GM12878 (cell line): Measurements from ENCODE around the gene APEX2. TPM values are rescaled to one million over a fixed set of nuclear protein-coding genes. Genes with fewer than 3 reads are reported as not detected.

ENCODE experiments used
- ATAC-seq: fragments of 200-7000 bp; cut with Tn5 transposase; 3 replicates; pipeline ENCODE4 v1.9.1; 2020; ENCODE audit warnings: mild to moderate bottlenecking, moderate library complexity
- Bru-seq: library from RNA; stranded (reverse); fragments of 400-500 nt; gene quantifications from one replicate; lab custom pipeline; 2021; lab: Mats Ljungman, UMichigan
- BruChase-seq, 2 experiments: library from RNA; stranded (reverse); fragments of 400-500 nt; gene quantifications; one replicate each; lab custom pipeline; 2021; lab: Mats Ljungman, UMichigan
- BruUV-seq: library from RNA; stranded (reverse); fragments of 400-500 nt; replicated peaks from 2 replicates; lab custom pipeline; 2021; lab: Mats Ljungman, UMichigan
- CTCF ChIA-PET: fragments of 300-600 bp; sonication (Branson Sonifier 250); formaldehyde crosslinking; extraction: SDS; loops from one replicate; lab custom pipeline; 2021; ENCODE audit warnings: inconsistent platforms; lab: Yijun Ruan, JAX
- POLR2A ChIA-PET: fragments of 350-600 bp; formaldehyde crosslinking; extraction: SDS; loops from one replicate; lab custom pipeline; 2021; ENCODE audit warnings: inconsistent platforms; lab: Charles Lee
- RAD21 ChIA-PET: fragments of 300-600 bp; sonication (Branson Sonifier 250); formaldehyde crosslinking; loops from one replicate; lab custom pipeline; 2023; ENCODE audit warnings: antibody characterized with exemption; ENCODE audit not compliant: unreplicated experiment; lab: Charles Lee
- SMC1A ChIA-PET: fragments of 300-600 bp; sonication (Branson Sonifier 250); formaldehyde crosslinking; loops from one replicate; lab custom pipeline; 2023; ENCODE audit not compliant: unreplicated experiment, uncharacterized antibody; lab: Charles Lee
- DNase-seq: peaks from one replicate; pipeline ENCODE4 v3.0.0-alpha.2; 2011; ENCODE audit warnings: low read depth, low spot score
- FAIRE-seq: peaks from 3 replicates; lab custom pipeline; 2011; peaks lifted over from hg19 to GRCh38; lab: Jason Lieb, UNC
- H2AFZ ChIP-seq: 2 replicates; pipeline ENCODE4 v1.6.0; 2011; ENCODE audit warnings: low read depth, low read length, control low read depth; ENCODE audit not compliant: control insufficient read depth
- H3K27ac ChIP-seq: 2 replicates; pipeline ENCODE4 v1.5.1; 2011; ENCODE audit warnings: control low read depth; ENCODE audit not compliant: control insufficient read depth, insufficient read depth
- H3K27me3 ChIP-seq, 2 experiments: replicated peaks in 1 of 2; 2 replicates each; pipeline versions ENCODE4 v1.6.0 to v1.6.1; 2011; ENCODE audit warnings: low read length in 1 of 2; ENCODE audit not compliant: control insufficient read depth in 2 of 2, insufficient read depth in 2 of 2
- H3K36me3 ChIP-seq, 2 experiments: 2 replicates each; pipeline ENCODE4 v1.5.1; 2011; ENCODE audit warnings: low read length in 1 of 2; ENCODE audit not compliant: control insufficient read depth in 2 of 2, insufficient read depth in 2 of 2
- H3K4me1 ChIP-seq: 2 replicates; pipeline ENCODE4 v1.6.1; 2011; ENCODE audit warnings: mild to moderate bottlenecking, low read length, moderate library complexity, mixed read lengths; ENCODE audit not compliant: control insufficient read depth, insufficient read depth
- H3K4me2 ChIP-seq: 2 replicates; pipeline ENCODE4 v1.6.0; 2011; ENCODE audit warnings: control low read depth; ENCODE audit not compliant: control insufficient read depth, insufficient read depth
- H3K4me3 ChIP-seq: fragments of 200-600 bp; sonication (generic); 2 replicates; pipeline ENCODE4 v1.5.1; 2016
- H3K79me2 ChIP-seq: 2 replicates; pipeline ENCODE4 v1.6.0; 2011; ENCODE audit warnings: low read length; ENCODE audit not compliant: control insufficient read depth, insufficient read depth
- H3K9ac ChIP-seq: 2 replicates; pipeline ENCODE4 v1.8.0; 2011; ENCODE audit warnings: low read length, control low read depth, mixed read lengths; ENCODE audit not compliant: control insufficient read depth, insufficient read depth
- H3K9me3 ChIP-seq: replicated peaks from 3 replicates; pipeline ENCODE4 v1.5.1; 2011; ENCODE audit warnings: mild to moderate bottlenecking, low read length; ENCODE audit not compliant: control insufficient read depth, insufficient read depth
- H4K20me1 ChIP-seq: 2 replicates; pipeline ENCODE4 v1.6.0; 2011; ENCODE audit not compliant: control insufficient read depth, insufficient read depth
- ATF7 ChIP-seq: fragments of 450-650 bp; IDR thresholded peaks from 2 replicates; pipeline ENCODE4 v1.6.1; 2016; ENCODE audit warnings: low read depth, mild to moderate bottlenecking
- BCL11A ChIP-seq: IDR thresholded peaks from 2 replicates; pipeline ENCODE4 v1.6.1; 2011; ENCODE audit warnings: low read depth, low read length
- CBFB ChIP-seq: IDR thresholded peaks from 2 replicates; pipeline ENCODE4 v1.6.1; 2016; ENCODE audit warnings: antibody characterized with exemption, low read depth
- CBX3 ChIP-seq: fragments of 200-600 bp; sonication (generic); IDR thresholded peaks from 2 replicates; pipeline ENCODE4 v1.6.1; 2016; ENCODE audit warnings: low read depth, borderline replicate concordance
- E2F4 ChIP-seq: IDR thresholded peaks from 2 replicates; pipeline ENCODE4 v1.6.1; 2012; ENCODE audit warnings: low read depth, low read length, improper control_type of control experiment
- NFYB ChIP-seq: IDR thresholded peaks from 2 replicates; pipeline ENCODE4 v1.6.1; 2011; ENCODE audit warnings: low read depth, mild to moderate bottlenecking, low read length, improper control_type of control experiment, moderate library complexity; ENCODE audit not compliant: insufficient read depth
- NR2F1 ChIP-seq: fragments of 450-650 bp; conservative IDR thresholded peaks from 2 replicates; pipeline ENCODE4 v1.6.1; 2017; ENCODE audit warnings: mild to moderate bottlenecking
- PRDM15 ChIP-seq: fragments of 450-650 bp; formaldehyde crosslinking; IDR thresholded peaks from 2 replicates; pipeline ENCODE4 v1.4.0; 2020; ENCODE audit warnings: mild to moderate bottlenecking, moderate library complexity
- RB1 ChIP-seq: fragments of 450-650 bp; formaldehyde crosslinking; IDR thresholded peaks from 2 replicates; pipeline ENCODE4 v1.6.1; 2017; ENCODE audit warnings: mild to moderate bottlenecking, borderline replicate concordance
- RBBP5 ChIP-seq: fragments of 200-600 bp; sonication (generic); conservative IDR thresholded peaks from 2 replicates; pipeline ENCODE4 v1.6.1; 2016
- SRF ChIP-seq, 2 experiments: IDR thresholded peaks; 2 replicates each; pipeline ENCODE4 v1.6.1; 2011; ENCODE audit warnings: low read depth in 2 of 2, low read length in 2 of 2, mild to moderate bottlenecking in 1 of 2, moderate library complexity in 1 of 2
- TAF1 ChIP-seq: IDR thresholded peaks from 2 replicates; pipeline ENCODE4 v1.6.1; 2011; ENCODE audit warnings: mild to moderate bottlenecking, low read depth, low read length, borderline replicate concordance
- TBL1XR1 ChIP-seq: IDR thresholded peaks from 2 replicates; pipeline ENCODE4 v1.6.1; 2012; ENCODE audit warnings: low read depth, low read length, improper control_type of control experiment
- WGBS: methylation state at CpG from one replicate; pipeline ENCODE4 v1.1.6; 2016; ENCODE audit warnings: low lambda C conversion rate; ENCODE audit not compliant: insufficient replicate concordance, insufficient coverage; ENCODE audit errors: missing lambda C conversion rate; 5-methylcytosine and 5-hydroxymethylcytosine counted together
- in situ Hi-C: fragments of 300-500 bp; cut with MboI; formaldehyde crosslinking; loops from 9 replicates; pipeline ENCODE4 v1.14.3; 2018; ENCODE audit warnings: mixed read lengths
- intact Hi-C: fragments of 100-400 bp; cut with micrococcal nuclease; formaldehyde crosslinking; loops from one replicate; pipeline ENCODE4 v1.14.2; 2022; ENCODE audit not compliant: unreplicated experiment
- long read RNA-seq, 2 experiments: library from polyadenylated mRNA; unstranded; transcript quantifications; one replicate each; pipeline ENCODE4 v2.0.0, GENCODE V29; 2019 to 2020
- polyA minus RNA-seq, 3 experiments: library from RNA; depleted of rRNA, polyadenylated mRNA; stranded (reverse); fragments of >200 nt; gene quantifications; 2 replicates each; pipeline ENCODE4 v1.2.3, GENCODE V29; 2011
- polyA plus RNA-seq, 11 experiments: library from polyadenylated mRNA; depleted of rRNA in 4 of 11; unstranded in 6 of 11; stranded (reverse) in 5 of 11; fragments of >200 nt; fragmentation: Nextera tagmentation in 4 of 11; fragmentation: Illumina TruSeq in 1 of 11; extraction: Ambion mirVana in 4 of 11; extraction: Trizol in 1 of 11; gene quantifications; 1 replicate in 1 of 11; 2 replicates in 10 of 11; pipeline versions ENCODE4 v1.2.1 to v1.2.3, GENCODE V29; 2011 to 2016; ENCODE audit warnings: inconsistent platforms in 2 of 11, missing spikeins in 2 of 11, low read depth in 1 of 11
- total RNA-seq, 4 experiments: library from RNA; depleted of rRNA in 3 of 4; stranded (reverse); fragments of >200 nt in 3 of 4; fragmentation: Illumina TruSeq in 1 of 4; extraction: Trizol in 1 of 4; gene quantifications; 2 replicates each; pipeline versions ENCODE4 v1.2.1 to v1.2.3, GENCODE V29; 2013 to 2021

Gene APEX2
- total RNA-seq (2013; cell fraction: nucleolus; rRNA removed): 14.1 and 15.6 TPM in 2 replicates
- 14.3 and 14.9 TPM in 2 replicates for total RNA-seq (2014; rRNA removed)
- 15.4 and 17.3 TPM in 2 replicates for total RNA-seq (2014; rRNA removed; fragmentation: Illumina TruSeq; extraction: Trizol)
- 35.4 and 38.9 TPM in 2 replicates for total RNA-seq (2021)
- 12.7 TPM for polyA plus RNA-seq (2011; ENCODE audit: low read depth)
- polyA plus RNA-seq (2011; rRNA removed): 21.1 and 41.7 TPM in 2 replicates
- 46.5 and 55.4 TPM in 2 replicates for polyA plus RNA-seq (2011; cell fraction: cytosol; rRNA removed)
- polyA plus RNA-seq (2011; cell fraction: nucleus; rRNA removed): 24.7 and 27.2 TPM in 2 replicates
- polyA plus RNA-seq (2012): 20.0 and 21.2 TPM in 2 replicates
- 24.5 and 35.7 TPM in 2 replicates for polyA plus RNA-seq (2014; fragmentation: Illumina TruSeq; extraction: Trizol)
- polyA plus RNA-seq (2014; fragmentation: Nextera tagmentation; extraction: Ambion mirVana): 10 to 100 TPM; 18.9 to 20.4 TPM
- polyA plus RNA-seq (2014; rRNA removed): 43.5 and 44.2 TPM in 2 replicates
- 10 to 100 TPM; 51.4 to 51.7 TPM for polyA plus RNA-seq (2016; fragmentation: Nextera tagmentation; extraction: Ambion mirVana)
- polyA minus RNA-seq (2011; rRNA and poly(A)+ RNA removed): 24.9 and 37.9 TPM in 2 replicates
- 12.0 and 12.6 TPM in 2 replicates for polyA minus RNA-seq (2011; cell fraction: cytosol; rRNA and poly(A)+ RNA removed)
- polyA minus RNA-seq (2011; cell fraction: nucleus; rRNA and poly(A)+ RNA removed): 6.9 and 12.7 TPM in 2 replicates
- percentile 80 among the genes with signal in this experiment for Bru-seq, nascent RNA
- BruChase-seq, experiment 1, labeled RNA remaining after a 6-hour chase: percentile 71 among the genes with signal in this experiment
- BruChase-seq, experiment 2, labeled RNA remaining after a 2-hour chase: percentile 75 among the genes with signal in this experiment
- long read RNA-seq, experiment 1, transcript APEX2-201 (6 exons, 3,245 nt): major isoform, 30 of 37 reads
- long read RNA-seq, experiment 1, partial matches to known transcripts: 2 of 37 reads
- long read RNA-seq, experiment 1, other reads (novel, unspliced or antisense): 2 of 37 reads
- long read RNA-seq, experiment 2, transcript APEX2-201 (6 exons, 3,245 nt): major isoform, 28 of 41 reads
- long read RNA-seq, experiment 2, partial matches to known transcripts: 6 of 41 reads
- long read RNA-seq, experiment 2, other reads (novel, unspliced or antisense): 5 of 41 reads

- Histone ChIP-seq H3K4me3 (peak within 1 kb of the TSS; percentile 59), H3K79me2 (peaks cover 18% of the 10 kb centered on the region), H4K20me1 (no peaks in the 10 kb centered on the region), H3K36me3 (no peaks in the 10 kb centered on the region), H3K4me1 (no peaks in the 10 kb centered on the region; the same call in 1 of the 2 replicates), H3K9ac (peak within 1 kb of the TSS; percentile 85), H3K4me2 (peak within 1 kb of the TSS; percentile 59), H3K27me3 (no peaks in the 10 kb centered on the region), H3K9me3 (no peaks in the 10 kb centered on the region), H3K27ac (peak within 1 kb of the TSS; percentile 95), H2AFZ (peak within 1 kb of the TSS; percentile 95)
- peak; percentile 61 for DNase-seq
- RAD21 ChIA-PET: interaction anchor here (1.1 to 1.7 kb wide), 3 partner anchors 342 to 956 kb away, joined by 3 to 7 read pairs (median 4); partner anchors contain the start of gene PHF8
- 37% methylated on average over 55 of the region's 55 CpGs for WGBS
- POLR2A ChIA-PET: interaction anchor here (0.6 to 2.7 kb wide), 8 partner anchors 9 to 1900 kb away, joined by 3 to 18 read pairs (median 4); partner anchors contain the start of gene GNL3L
- peak; percentile 95 for ATAC-seq
- in situ Hi-C loops: loop anchor here (10.0 kb wide), 1 partner anchor 365 kb away; no protein-coding TSS in a partner anchor
- FAIRE-seq: peak; percentile 82
- CTCF ChIA-PET: interaction anchor here (0.5 to 1.9 kb wide), 6 partner anchors 9 to 1726 kb away, joined by 3 to 9 read pairs (median 4); no protein-coding TSS in a partner anchor
- SMC1A ChIA-PET: interaction anchor here (0.7 to 2.6 kb wide), 8 partner anchors 10 to 955 kb away, joined by 3 to 9 read pairs (median 3); partner anchors contain the start of gene PHF8
- TSS peak; percentile 89 for BruUV-seq
- intact Hi-C loops: loop anchor here (5.0 kb wide), 2 partner anchors 162 to 193 kb away; partner anchors contain the start of gene MAGED2
- TF ChIP-seq RB1 (peak; percentile 43; the same call in 1 of the 2 replicates), NFYB (peak; percentile 30; the same call in 1 of the 2 replicates), SRF (IDR thresholded peaks at IDR 0.05; ENCODE audit: low read depth in 2 of 2, low read length in 2 of 2) (no peak), TBL1XR1 (no peak), ATF7 (no peak), NR2F1 (no peak), BCL11A (no peak), E2F4 (no peak), PRDM15 (CRISPR knock-in tag) (no peak), CBX3 (no peak), TAF1 (peak; percentile 55; the same call in 1 of the 2 replicates), RBBP5 (no peak), CBFB (peak; percentile 56; the same call in 1 of the 2 replicates)
Observed at GRCh38 chrX:54999717-55000598, at the start of gene APEX2. APEX2 (plus strand) TSS chrX:55000363; CDS start chrX:55000423, 60 bp downstream.
